Activated naive CD4-positive, alpha-beta T cell treated with Interleukin-2 at 50 U/mL for 16 hours (primary cell): ENCODE data around the gene KCNQ1OT1.
A peak's percentile ranks its signal among the peaks of the same experiment; 100 is the strongest.

Experiments
- DNase-seq: peaks from one replicate; pipeline ENCODE4 v3.0.0-alpha.2; 2020

Gene KCNQ1OT1

DNA sequence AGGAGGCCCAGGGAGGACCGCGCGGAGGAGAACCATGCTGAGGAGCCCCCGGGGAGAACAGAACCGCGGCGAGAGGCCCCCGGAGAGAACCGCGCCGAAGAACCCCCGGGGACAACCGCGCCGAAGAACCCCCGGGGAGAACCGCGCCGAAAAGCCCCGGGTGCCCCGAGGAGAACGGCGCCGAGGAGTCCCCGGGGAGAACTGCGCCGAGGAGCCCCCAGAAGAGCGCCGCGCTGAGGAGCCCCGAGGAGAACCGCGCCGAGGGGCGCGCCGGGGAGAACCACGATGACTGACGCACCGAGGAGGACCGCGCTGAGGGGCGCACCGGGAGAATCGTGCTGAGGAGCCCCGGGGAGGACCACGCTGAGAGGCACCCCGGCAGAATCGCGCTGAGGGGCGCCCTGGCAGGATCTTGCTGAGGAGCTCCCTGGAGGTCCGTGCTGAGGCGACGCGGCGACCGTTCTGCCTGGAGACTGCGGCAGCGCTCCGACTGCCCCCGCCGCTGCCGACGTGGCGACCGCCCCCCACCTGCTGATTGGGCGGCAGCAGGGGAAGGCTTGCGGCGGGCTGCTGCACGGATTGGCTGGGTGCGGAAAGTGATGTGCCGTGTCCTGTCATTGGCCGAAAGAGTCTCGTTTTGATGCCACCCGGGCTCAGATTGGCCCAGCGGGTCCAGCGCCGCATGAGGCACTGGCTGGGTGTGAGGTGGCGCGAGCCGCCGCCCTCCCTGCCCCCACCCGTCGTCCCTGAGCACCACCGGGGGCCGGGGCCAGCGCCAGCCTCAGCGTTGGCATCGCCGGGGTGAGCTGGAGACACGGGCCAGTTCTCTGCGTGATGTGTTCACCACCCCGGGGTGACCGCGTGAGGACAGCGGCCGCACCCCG lies at the start of gene KCNQ1OT1:
Gene KCNQ1OT1, minus strand, starts transcription at position 464 of the 884 bp plus-strand sequence.
- peak; percentile 88 for DNase-seq

DNA sequence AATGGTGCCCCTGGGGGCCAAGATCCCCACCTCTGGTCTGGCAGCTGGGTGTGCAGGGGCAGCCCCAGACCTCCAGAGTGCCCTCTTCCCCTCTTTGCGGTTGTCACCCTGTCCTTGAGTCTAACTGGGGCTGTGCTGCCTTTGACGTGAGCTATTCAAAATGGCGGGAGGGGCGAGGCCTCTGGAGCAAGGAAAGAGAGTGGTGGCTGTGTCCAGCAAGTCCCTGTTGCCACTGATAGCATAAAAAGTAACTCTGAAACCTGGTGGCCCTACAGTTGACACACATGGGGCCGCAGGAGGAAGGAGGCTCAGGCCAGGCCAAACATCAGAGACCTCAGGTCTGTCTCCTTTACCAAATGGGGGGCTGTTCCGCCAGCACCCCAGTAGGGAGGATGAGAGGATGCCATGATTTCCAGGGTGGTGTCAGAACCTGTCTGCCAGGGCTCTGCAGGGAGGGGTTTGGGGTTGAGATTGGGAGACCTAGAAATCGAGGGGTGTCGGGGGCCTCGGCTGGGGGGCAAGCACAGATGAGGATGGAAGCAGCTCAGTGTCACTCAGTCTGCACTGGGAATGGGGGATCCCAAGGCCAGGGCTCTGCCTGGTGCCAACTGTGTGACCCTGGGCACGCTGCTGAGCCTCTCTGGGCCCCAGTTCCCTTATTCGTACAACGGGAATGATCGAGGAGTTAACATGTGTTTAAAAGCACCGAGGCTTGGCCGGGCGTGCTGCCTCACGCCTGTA lies 49.2 kb upstream of the KCNQ1OT1 start:
- no peak for DNase-seq

DNA sequence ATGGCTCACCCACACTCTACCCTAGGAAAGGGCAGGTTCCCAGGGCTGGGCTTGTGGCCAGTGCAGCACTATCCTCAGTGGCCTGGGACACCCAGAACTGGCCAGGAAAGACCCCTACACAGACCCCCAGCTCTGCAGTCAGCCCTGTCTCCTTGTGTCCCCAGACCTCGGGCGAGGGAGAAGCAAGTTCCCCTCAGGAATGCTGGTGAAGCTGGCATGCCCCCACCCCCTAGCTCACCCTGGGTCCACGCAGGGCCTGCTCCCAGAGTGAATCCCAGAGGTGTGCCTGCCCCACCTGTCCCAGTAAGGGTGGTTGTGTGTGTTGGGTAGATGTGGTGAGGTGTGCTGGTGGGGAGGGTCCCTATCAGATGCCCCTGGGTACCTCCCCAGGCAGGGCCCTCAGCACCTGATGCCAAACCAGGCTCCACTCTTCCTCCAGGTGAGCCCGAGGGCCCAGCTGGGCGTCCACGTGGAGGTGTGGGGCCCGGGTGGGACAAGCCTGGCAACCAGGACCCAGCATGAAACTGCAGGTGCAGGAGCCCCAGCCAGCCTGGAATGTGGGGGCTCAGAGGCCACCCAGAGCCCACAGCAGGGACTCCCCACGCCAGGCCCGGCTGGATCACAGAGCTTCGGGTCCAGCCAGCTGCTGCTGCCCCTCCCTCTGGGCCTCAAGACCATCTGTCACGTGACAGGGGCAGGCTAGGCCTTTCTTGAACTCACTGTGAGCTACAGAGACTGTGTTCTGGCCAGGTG lies 48.4 kb upstream of the KCNQ1OT1 start:
- no peak for DNase-seq

DNA sequence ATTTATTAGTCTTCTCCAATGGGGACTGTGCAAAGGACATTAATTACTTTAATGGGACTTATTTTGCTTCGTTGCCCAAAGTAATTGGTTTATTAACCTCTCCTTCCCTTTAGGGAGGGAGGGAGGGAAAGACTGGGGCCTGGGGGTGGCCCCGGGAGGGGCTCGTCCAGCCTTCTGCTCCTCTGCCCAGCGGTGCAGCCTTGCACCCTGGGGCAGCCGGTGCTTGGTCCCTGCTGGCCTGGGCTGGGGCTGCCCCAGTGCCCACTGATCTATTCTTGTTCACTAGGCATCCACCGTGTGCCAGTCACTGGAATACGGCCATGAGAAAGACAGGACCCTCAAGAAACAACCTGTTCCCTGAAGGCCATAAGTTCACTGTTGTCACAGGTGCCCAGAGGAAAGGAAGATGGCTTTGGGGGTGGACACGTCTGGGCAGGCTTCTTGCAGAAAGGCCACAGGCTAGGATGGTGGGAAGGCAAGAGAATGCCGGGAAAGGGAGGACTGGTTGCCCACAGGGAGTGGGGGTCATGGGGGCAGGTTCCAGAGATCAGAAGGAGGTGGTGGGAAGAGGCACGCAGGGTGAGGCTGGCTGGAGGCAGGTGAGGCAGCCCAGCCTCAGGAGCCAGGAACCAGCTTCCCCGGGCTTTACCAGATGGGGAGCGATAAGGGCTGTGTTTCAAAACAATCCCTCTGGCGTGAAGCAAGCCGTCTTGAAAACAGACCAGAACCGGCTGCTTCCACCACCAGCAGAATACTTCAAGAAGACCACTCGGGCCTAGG lies 47.6 kb upstream of the KCNQ1OT1 start:
- DNase-seq: no peak

DNA sequence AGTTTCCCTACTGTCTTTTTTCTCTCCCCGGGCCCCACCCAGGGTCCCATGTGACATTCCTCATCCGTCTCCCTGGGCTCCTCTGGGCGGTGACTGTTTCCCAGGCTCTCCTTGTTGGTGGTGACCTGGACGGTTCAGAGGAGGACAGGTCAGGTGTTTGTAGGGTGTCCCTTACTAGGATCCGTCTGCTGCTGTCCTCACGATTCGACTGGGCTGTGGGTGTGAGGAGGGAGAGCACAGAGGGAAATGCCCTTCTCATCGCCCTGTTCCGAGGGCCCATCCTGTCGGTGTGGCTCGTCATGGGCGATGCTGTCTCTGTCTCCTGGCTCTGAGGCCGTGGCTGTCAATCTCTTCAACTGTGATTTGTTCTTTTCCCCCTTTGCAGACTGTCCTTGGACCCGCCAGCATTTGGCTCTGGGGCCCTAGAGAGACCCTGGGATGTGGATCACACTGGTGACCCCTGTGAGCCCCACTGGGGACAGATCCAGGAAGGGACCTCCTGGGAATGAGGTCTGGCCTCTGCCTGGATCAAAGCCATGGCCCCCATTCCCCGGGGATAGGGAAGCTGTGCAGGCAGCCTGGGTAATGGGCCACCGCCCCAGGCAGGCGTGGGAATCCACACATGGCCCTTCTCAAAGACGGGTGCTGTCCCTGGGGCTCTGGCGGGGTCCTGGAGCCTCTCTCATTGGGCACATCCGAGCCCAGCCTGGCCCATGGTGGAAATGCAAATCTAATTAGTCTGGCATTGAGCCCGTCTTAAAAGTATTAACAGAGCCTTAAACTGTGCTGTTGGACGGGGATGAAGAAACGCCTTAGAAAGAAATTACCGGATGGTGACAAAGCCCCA lies 46.8 kb upstream of the KCNQ1OT1 start:
- DNase-seq: no peak

DNA sequence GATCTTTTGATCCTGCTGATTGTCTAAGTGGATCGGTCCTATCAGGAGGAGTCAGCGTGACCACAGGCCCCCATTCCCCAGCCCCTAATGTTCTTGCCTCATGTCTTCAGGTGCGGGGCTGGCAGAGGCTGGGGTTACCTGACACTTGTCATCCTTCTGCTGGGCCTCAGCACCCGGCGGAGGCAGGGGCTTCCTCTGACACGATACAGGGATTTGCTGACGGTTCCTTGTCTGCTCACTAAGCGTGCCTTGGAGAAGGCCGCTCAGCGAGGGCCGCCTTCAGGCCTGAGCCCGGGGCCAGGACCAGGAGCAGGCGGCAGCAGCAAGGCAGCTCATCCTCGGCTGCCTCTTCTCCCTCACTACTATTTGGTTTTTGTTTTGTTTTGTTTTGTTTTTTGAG lies 45.7 kb upstream of the KCNQ1OT1 start:
- DNase-seq: no peak

DNA sequence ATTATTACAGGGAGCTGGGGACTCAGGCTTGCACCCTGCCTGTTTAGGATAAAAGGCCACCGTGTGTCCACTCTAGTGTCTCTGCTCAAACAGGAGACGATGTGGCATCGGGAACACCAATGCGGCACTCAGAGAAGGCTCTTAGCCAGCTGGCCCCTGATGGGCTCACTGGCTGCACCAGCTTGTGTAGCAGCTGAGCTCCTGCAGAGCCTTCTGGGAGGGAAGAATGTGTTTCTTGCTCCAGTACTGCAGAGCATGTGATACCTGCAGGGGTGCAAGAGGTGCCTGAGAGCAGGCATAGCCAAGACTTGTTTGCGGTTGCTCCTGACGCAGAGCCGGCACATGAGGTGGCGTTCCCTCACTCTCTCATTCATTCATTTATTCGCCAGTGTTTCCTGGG lies 44.4 kb upstream of the KCNQ1OT1 start:
- DNase-seq: no peak

DNA sequence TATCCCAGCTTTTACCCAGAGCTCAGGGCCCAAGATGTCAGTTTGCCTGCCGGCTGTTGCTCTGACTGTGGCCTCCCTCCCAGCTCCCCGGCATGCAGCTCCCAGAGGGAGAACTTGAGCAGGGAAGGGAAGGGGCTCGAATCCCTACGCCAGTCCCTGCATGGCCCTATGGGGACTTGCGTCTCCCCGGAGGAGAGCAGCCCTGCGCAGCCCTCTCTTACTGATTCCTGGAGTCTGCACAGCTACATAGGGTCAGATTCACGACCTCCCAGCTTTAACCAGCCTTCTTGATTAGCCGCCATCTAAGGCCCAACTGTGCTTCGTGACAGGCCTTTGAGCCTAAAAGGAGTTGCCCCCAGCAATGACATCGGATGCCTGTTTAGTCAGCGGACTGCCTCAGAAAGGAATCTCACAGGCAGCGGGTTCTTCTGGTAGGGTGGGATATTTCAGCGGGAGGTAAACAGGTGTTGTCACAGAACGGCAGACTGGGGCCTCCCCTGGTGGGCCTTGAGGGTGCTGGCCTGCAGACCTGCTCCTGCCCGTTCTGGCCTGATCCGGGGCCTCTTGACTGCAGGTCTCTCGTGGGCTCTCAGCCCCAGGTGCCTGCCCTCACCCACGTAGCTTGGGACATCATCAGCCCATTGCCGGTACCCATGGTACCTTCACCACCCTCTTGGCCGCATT lies 43.8 kb upstream of the KCNQ1OT1 start:
- no peak for DNase-seq

DNA sequence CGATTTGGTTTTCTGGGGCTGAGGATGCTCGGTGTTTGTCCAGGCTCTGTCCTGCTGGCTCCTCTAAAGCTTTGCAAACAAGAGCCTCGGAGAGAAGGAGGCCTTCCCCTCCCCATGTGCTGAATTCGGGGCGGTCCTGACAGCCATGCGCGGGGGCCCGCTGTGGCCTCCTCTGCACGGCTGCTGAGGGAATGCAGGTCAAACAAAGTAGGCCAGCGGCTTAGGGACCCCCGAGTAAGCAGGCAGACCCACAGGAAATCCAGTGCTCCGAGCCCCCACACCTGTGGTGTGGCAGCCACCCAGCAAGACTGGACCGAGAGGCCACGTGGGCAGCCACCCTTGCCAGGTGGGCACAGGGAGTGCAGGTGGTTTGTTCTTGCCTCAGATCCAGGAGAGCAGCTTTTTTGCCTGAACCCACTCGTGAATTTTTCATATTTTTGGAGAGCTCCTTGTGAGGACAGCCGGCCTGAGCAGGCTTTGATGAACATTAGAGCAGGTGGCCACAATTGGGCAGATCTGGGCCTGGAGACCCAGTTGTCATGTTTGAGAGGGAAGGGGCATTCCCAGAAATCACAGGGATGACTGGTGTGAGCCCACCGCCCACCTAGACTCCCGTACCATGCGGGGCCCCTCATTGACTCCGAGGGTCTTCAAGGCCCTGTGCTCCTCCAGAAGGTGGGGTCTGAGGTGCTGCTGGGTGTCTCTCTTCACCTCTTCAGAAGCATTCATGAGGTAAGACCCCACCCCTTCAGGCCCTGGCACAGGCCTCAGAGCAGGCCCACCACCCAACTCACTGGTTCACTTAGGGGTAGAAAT lies 43.0 kb upstream of the KCNQ1OT1 start:
- DNase-seq: no peak

DNA sequence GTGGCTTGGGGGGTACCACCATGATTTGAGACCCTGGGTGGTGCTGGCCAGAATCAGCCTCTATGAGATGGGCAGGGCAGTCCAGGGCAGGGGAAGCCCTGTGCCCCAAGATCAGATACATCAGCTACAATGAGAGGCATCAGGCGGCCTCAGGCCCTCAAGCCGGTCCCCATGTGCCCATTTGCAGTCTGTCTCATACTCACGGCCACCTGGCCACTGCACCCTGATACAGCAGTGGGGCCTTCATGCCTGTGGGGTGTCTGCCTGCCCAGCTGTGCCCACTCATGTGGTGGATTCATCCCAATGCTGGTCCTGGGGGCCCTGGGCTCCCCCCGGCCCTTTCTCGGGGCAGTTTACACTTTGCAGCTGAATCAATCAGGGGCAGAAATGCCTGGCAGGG lies 42.4 kb upstream of the KCNQ1OT1 start:
- DNase-seq: no peak

DNA sequence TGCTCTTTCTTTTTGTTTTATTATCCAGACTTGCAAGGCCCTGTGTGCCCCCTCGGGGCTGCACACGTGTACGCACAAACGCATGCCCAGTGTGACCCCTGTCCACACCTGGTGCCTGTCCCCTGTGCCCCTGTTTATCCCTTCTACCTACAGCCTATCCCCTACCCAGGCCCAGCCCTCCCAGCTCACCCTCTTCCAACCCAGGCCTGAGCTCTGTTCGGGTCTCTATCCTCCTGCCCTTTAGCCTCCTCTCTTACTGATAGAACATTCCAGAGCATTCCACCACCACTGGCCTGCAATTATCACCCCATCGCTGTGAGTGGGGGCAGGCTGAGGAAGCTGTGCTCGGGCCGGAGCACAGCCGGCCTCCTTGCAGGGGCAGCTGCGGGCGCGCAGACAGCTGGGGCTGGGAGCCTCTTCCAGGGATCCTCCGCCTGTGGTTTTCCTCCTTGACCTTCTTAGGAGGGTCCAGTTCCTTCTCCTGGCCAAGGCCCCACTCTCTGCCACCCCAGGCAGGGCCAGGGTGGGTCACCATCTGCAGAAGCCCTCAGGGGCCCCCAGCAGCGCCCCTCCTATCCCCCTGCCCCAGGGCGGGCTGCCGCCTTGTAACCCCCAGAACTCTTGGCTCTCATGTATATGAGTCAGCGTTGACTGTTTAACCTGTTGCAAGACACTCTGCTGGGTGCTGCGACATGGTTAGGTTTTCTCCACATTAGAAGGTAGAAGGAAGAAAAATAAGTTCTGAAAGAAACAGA lies 41.8 kb upstream of the KCNQ1OT1 start:
- DNase-seq: no peak

DNA sequence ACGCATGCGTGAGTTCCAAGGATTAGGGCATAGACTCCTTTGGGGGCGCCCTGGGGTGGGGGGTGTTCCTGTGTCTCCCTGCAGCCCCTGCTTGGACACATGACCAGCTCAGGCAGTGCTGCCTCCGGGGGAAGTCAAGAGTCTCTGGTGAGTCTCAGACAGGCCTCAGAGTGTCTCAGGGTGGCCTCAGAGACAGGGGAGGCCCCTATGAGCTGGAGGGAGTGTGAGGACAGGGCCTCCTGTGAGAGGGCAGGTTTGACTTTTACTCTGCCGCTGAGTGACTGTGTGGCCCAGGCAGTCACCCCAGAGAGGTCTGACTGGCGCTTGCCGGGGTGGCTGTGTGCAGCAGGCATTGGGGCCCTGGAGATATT lies 41.2 kb upstream of the KCNQ1OT1 start:
- DNase-seq: no peak

DNA sequence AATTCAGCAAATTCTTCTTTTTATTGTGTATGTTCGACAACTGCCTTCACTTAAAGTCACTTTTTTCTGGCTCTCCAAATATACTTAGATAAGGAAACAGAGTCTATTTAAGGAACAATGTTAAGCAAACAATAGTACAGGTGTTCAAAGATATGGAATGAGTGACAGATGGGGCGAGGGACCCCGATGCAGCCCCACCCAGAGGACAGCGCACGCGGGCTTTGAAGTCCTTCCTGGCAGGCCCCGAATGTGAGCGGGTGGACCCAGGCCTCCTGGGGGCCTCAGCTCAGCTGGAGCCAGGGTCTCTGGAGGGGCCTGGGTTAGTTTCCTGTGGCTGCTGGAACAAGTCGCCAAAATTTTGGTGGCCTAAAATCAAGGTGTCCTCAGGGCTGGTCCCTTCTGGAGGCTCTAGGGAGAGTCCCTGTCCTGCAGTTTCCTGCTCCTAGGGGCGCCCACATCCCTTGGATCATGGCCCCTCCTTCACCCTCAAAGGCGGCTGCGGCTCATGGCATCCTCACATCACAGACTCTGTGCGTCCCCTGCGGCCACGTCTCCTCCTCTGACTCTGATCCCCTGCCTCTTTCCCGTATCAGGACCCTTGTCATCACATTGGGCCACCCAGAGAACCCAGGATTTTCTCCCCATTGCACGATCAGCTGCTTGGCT lies 40.6 kb upstream of the KCNQ1OT1 start:
- no peak for DNase-seq

DNA sequence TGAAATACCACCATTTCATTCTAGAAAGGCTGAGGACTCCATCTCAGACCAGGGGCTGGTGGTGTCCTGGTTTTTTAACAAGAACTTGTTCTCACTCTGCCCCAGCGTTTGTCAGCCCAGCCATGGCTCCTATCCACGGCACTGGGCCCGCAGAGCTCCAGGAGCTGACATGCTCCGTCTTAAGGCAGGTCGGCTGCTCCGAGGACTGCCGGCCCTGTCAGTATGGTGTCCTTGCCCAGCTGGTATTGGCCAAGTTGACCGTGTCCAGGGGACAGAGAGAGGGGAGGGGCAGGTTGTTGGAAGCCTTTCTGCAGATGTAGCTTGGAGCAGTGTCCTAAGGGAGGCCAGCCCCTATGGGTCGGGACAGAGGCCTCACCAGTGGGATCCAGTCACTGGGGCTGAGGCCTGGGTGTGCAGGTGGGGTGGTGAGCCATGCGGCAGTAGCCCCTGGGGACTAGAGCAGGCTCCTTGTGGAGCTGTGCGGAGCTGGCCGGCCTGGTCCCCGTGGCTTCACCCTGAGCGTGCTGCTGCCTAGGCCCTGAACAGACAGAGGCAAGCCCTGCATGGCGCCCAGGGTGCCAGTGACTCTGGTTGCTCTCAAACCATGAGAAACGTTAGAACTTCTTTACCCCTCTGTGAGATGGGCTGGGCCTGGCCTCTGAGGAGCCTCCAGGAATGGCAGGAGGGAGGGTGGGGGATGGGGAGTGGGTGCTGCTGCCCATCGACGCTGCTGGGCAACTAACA lies 39.9 kb upstream of the KCNQ1OT1 start:
- no peak for DNase-seq

DNA sequence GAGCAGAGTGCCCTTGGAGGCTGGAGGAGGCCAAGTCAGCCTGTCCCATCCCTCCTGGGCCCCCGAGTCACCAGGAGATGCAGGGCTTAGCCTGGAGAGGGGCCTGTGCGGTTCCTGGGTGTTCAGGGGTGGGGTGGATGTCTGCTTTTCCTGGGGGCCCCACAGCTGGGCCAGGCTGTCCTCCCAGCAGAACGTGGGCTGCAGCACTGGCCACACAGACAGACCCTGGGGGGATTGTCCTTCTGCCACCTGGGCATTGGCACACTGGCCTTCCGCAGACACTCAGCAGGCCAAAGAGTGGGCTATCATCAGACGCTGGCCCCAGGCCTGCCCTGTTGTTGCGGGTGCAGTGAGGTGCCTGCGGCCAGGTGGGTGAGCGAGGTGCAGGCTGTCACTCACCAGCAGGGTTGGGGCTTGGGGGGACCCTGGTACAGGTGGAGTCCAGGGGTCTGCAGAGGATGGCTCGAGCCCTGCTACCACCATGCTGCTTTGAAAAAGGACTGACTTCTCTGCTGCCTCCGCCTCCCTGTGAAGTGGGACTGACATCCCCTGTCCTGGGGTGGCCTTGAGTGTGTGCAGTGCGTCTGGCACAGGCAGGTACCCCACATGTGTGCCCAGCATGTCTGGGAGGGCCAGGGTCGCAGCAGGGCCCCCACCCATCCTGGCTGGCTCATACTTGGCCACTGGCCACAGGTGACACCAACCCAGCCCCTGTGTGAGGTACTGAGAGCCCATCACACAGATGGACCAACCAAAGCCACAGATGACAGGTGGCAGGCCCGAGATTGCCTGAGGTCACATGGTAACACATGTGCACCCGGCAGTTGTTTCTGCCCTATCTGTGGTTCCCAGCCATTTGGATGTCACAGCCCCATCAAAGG lies 39.0 kb upstream of the KCNQ1OT1 start:
- no peak for DNase-seq

DNA sequence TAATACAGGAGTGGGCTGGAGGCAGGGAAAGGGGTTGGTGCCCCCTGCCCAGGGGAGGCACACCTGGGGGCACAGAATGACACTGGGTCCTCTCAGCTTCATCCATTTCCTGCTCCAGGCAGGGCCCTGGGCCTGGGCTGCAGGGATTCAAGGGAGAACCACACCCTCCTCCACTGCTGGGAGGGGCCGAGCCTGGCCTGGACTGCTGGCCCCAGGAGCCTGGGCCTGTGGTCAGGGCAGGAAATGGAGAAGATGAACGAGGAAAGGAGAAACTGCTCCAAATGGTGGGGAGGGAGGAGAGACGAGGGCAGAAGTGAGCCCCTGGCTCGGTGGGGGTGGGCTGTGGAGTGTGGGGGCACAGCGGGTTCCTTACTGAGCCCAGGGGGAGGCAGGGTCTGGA lies 38.1 kb upstream of the KCNQ1OT1 start:
- DNase-seq: no peak

DNA sequence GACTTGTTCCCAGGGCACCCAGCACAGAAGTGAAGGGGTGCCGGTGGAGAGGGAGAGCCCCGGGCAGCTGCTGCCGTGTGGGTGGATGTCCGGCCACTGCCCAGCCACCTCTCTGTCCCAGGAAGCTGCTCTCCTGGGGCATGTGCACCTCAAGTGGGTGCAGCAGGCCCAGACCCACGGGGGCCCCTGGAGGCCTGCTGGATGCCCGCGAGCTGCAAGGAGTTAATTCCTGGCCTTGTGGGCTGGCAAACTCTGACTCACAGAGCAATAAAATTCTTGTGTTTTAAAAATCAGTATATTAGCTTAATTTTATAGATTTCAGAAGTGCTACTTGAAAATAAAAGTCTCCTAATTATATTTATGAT lies 37.4 kb upstream of the KCNQ1OT1 start:
- DNase-seq: no peak
